ENCODE results near the gene MGA. TPM values are rescaled to one million over a fixed set of nuclear protein-coding genes. Genes with fewer than 3 reads are reported as not detected.

Gene MGA
- polyA plus RNA-seq, 3 donors, result 2.7 to 6.9 (median 4.2) TPM

DNA sequence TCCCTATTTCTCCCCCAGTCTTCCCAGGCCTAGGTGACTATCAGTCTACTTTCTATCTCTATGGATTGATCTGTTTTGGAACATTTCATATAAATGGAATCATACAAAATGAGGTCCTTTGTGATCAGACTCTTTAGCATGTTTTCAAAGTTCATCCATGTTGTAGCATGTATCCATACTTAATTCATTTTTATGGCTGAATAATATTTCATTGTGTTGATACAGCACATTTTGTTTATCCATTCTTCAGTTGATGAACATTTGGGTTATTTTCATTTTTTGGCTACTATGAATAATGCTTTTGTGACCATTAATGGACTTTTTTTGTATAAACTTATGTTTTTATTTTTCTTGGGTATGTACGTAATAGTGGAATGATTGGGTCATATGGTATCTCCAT is 19.2 kb upstream of the MGA start:
- H3K36me3 Mint-ChIP-seq, result peaks cover 0 to 4% of the 10 kb centered on the region in 2 donors
- Histone ChIP-seq H3K9me3 (replicated peaks in 1 of 2; ENCODE audit: control insufficient read depth in 1 of 2, insufficient read depth in 1 of 2, low read length in 2 of 2) (no peaks in the 10 kb centered on the region), H4K20me1 (ENCODE audit: insufficient read depth, low read length) (no peaks in the 10 kb centered on the region), H3K4me3 (replicated peaks in 1 of 3; ENCODE audit: low read depth in 2 of 3, low read length in 3 of 3) (no peak overlapping the region), H3K4me2 (replicated peaks; ENCODE audit: extremely low read depth, low read length, poor library complexity, severe bottlenecking) (no peak overlapping the region), H2AFZ (ENCODE audit: insufficient read depth, low read depth, low read length, poor library complexity, severe bottlenecking) (no peak overlapping the region), H3K27me3 (ENCODE audit: control insufficient read depth in 2 of 2, insufficient read depth in 2 of 2, low read length in 2 of 2) (no peaks in the 10 kb centered on the region), H3K79me2 (ENCODE audit: insufficient read depth, low read length) (no peaks in the 10 kb centered on the region), H3K9ac (ENCODE audit: insufficient read depth, low read length, poor library complexity, severe bottlenecking) (no peak overlapping the region), H3K27ac (ENCODE audit: low read depth in 1 of 2, low read length in 2 of 2) (no peak overlapping the region), H3K36me3 (replicated peaks in 1 of 2; ENCODE audit: control insufficient read depth in 1 of 2, insufficient read depth in 2 of 2, low read length in 2 of 2) (no peaks in the 10 kb centered on the region), H3K4me1 (ENCODE audit: control insufficient read depth in 1 of 2, insufficient read depth in 2 of 2, low read length in 2 of 2) (peaks cover 10 to 15% of the 10 kb centered on the region in 2 donors)
- peaks cover 0 to 1% (median 0%) of the 10 kb centered on the region in 7 donors for H3K9me3 Mint-ChIP-seq
- H3K27ac Mint-ChIP-seq, result no peak overlapping the region
- TF ChIP-seq, protein P1, sequence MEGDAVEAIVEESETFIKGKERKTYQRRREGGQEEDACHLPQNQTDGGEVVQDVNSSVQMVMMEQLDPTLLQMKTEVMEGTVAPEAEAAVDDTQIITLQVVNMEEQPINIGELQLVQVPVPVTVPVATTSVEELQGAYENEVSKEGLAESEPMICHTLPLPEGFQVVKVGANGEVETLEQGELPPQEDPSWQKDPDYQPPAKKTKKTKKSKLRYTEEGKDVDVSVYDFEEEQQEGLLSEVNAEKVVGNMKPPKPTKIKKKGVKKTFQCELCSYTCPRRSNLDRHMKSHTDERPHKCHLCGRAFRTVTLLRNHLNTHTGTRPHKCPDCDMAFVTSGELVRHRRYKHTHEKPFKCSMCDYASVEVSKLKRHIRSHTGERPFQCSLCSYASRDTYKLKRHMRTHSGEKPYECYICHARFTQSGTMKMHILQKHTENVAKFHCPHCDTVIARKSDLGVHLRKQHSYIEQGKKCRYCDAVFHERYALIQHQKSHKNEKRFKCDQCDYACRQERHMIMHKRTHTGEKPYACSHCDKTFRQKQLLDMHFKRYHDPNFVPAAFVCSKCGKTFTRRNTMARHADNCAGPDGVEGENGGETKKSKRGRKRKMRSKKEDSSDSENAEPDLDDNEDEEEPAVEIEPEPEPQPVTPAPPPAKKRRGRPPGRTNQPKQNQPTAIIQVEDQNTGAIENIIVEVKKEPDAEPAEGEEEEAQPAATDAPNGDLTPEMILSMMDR (IDR thresholded peaks at IDR 0.05), result no peak
- peaks cover 11% of the 10 kb centered on the region for H3K4me1 Mint-ChIP-seq
- WGBS (ENCODE audit: insufficient coverage), result no CpG with 5 or more reads among the region's 1 CpG
- DNase-seq, result no peak
- H3K27me3 Mint-ChIP-seq (ENCODE audit: low read depth in 3 of 3), result peaks cover 0 to 1% (median 0%) of the 10 kb centered on the region in 3 donors
- intact Hi-C loops (cut with micrococcal nuclease), result no loop called here
- no peak overlapping the region for H3K4me3 Mint-ChIP-seq

DNA sequence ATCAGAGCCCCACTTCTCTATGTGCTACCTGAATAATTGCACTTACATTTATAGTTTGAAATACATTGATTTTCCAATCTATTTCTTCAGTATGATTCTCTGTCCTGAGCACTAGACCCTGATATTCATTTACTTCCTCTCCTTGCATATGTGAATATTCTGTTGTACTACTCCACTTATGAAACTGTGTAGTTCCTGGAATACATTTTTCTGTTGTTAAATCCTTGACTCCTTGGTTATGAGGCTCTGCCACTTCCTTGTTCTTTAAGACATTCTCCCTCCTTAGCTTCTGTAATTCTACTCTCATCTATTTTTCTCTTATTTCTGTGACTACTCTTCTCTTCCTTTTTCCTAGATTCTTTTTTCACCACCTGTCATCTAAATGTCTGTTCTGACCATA is 12.9 kb upstream of the MGA start:
- H3K4me2 ChIP-seq (replicated peaks; ENCODE audit: extremely low read depth, low read length, poor library complexity, severe bottlenecking), result no peak overlapping the region
- no peak overlapping the region for H3K9ac ChIP-seq (ENCODE audit: insufficient read depth, low read length, poor library complexity, severe bottlenecking)
- no peak overlapping the region for H2AFZ ChIP-seq (ENCODE audit: insufficient read depth, low read depth, low read length, poor library complexity, severe bottlenecking)
- H3K36me3 ChIP-seq (replicated peaks in 1 of 2; ENCODE audit: control insufficient read depth in 1 of 2, insufficient read depth in 2 of 2, low read length in 2 of 2), result no peaks in the 10 kb centered on the region
- H3K4me1 ChIP-seq (ENCODE audit: control insufficient read depth in 1 of 2, insufficient read depth in 2 of 2, low read length in 2 of 2), result peaks cover 29 to 34% of the 10 kb centered on the region in 2 donors
- H3K27me3 Mint-ChIP-seq (ENCODE audit: low read depth in 3 of 3), result peaks cover 0 to 3% (median 2%) of the 10 kb centered on the region in 3 donors
- H3K4me3 Mint-ChIP-seq, result no peak overlapping the region
- H3K27ac ChIP-seq (ENCODE audit: low read depth in 1 of 2, low read length in 2 of 2), result peak overlapping the region in 1 of 2 donors; percentile 47
- peaks cover 0 to 8% of the 10 kb centered on the region in 2 donors for H3K9me3 ChIP-seq (replicated peaks in 1 of 2; ENCODE audit: control insufficient read depth in 1 of 2, insufficient read depth in 1 of 2, low read length in 2 of 2)
- TF ChIP-seq, protein P1 (IDR thresholded peaks at IDR 0.05), result no peak
- H3K27me3 ChIP-seq (ENCODE audit: control insufficient read depth in 2 of 2, insufficient read depth in 2 of 2, low read length in 2 of 2), result no peaks in the 10 kb centered on the region
- intact Hi-C loops (cut with micrococcal nuclease), result no loop called here
- peak in 2 of 3 donors; percentile 52 to 61 for DNase-seq
- H3K4me1 Mint-ChIP-seq, result peaks cover 15% of the 10 kb centered on the region
- no peak overlapping the region for H3K4me3 ChIP-seq (replicated peaks in 1 of 3; ENCODE audit: low read depth in 2 of 3, low read length in 3 of 3)
- no peak overlapping the region for H3K27ac Mint-ChIP-seq
- no peaks in the 10 kb centered on the region for H3K36me3 Mint-ChIP-seq
- H4K20me1 ChIP-seq (ENCODE audit: insufficient read depth, low read length), result no peaks in the 10 kb centered on the region
- no peaks in the 10 kb centered on the region for H3K79me2 ChIP-seq (ENCODE audit: insufficient read depth, low read length)
- H3K9me3 Mint-ChIP-seq, result peaks cover 11 to 18% (median 14%) of the 10 kb centered on the region in 7 donors
